GM23338 (cell line): ENCODE measurements around the gene AKAP13. TPM values are rescaled to one million over a fixed set of nuclear protein-coding genes. Genes with fewer than 3 reads are reported as not detected.

ENCODE experiments used
- ATAC-seq: fragments of 200-7000 bp; cut with Tn5 transposase; 3 replicates; pipeline ENCODE4 v1.9.1; 2020
- DNase-seq: peaks from one replicate; pipeline ENCODE4 v3.0.0-alpha.2; 2015; ENCODE audit warnings: low spot score
- H2AFZ ChIP-seq: fragments of 200-600 bp; sonication (generic); 2 replicates; pipeline ENCODE4 v1.8.0; 2016; ENCODE audit warnings: antibody characterized with exemption, mild to moderate bottlenecking, moderate library complexity
- H3F3A ChIP-seq: fragments of 200-600 bp; sonication (generic); replicated peaks from 2 replicates; pipeline ENCODE4 v1.8.0; 2017; ENCODE audit warnings: antibody characterized with exemption, mixed run types, low read depth
- H3K27ac ChIP-seq: fragments of 200-600 bp; sonication (generic); 2 replicates; pipeline ENCODE4 v1.6.1; 2016; ENCODE audit warnings: low read depth
- H3K27me3 ChIP-seq: fragments of 200-600 bp; sonication (generic); 2 replicates; pipeline ENCODE4 v1.8.0; 2016; ENCODE audit warnings: mild to moderate bottlenecking, mixed run types, moderate library complexity; ENCODE audit not compliant: insufficient read depth
- H3K36me3 ChIP-seq: fragments of 200-600 bp; sonication (generic); 2 replicates; pipeline ENCODE4 v1.8.0; 2016; ENCODE audit warnings: mild to moderate bottlenecking; ENCODE audit not compliant: insufficient read depth
- H3K4me1 ChIP-seq: fragments of 200-600 bp; sonication (generic); 2 replicates; pipeline ENCODE4 v1.8.0; 2016; ENCODE audit warnings: mild to moderate bottlenecking, moderate library complexity; ENCODE audit not compliant: insufficient read depth
- H3K4me2 ChIP-seq: fragments of 200-600 bp; sonication (generic); 2 replicates; pipeline ENCODE4 v1.7.1; 2017; ENCODE audit warnings: mixed run types
- H3K4me3 ChIP-seq: fragments of 200-600 bp; sonication (generic); 2 replicates; pipeline ENCODE4 v1.6.1; 2016; ENCODE audit warnings: mixed run types
- H3K79me2 ChIP-seq: fragments of 200-600 bp; sonication (generic); replicated peaks from 2 replicates; pipeline ENCODE4 v1.8.0; 2017; ENCODE audit warnings: mild to moderate bottlenecking; ENCODE audit not compliant: insufficient read depth
- H3K9me2 ChIP-seq: fragments of 200-600 bp; sonication (generic); 2 replicates; pipeline ENCODE4 v1.8.0; 2017; ENCODE audit not compliant: insufficient read depth
- H4K20me1 ChIP-seq: fragments of 200-600 bp; sonication (generic); replicated peaks from 2 replicates; pipeline ENCODE4 v1.8.0; 2017; ENCODE audit warnings: mild to moderate bottlenecking; ENCODE audit not compliant: insufficient read depth
- H3K27ac Mint-ChIP-seq: 2 replicates; pipeline ENCODE4 v1.8.0; 2020; ENCODE audit warnings: inconsistent platforms, mild to moderate bottlenecking, moderate library complexity, mixed read lengths
- H3K27me3 Mint-ChIP-seq: 3 replicates; pipeline ENCODE4 v1.8.0; 2022; ENCODE audit warnings: low read depth, mild to moderate bottlenecking, moderate library complexity, mixed read lengths, inconsistent platforms; ENCODE audit not compliant: insufficient read depth, poor library complexity
- H3K36me3 Mint-ChIP-seq: 3 replicates; pipeline ENCODE4 v1.8.0; 2021; ENCODE audit warnings: low read depth, mild to moderate bottlenecking, inconsistent platforms, moderate library complexity, mixed read lengths
- H3K4me1 Mint-ChIP-seq: 3 replicates; pipeline ENCODE4 v1.8.0; 2020; ENCODE audit warnings: mild to moderate bottlenecking, inconsistent platforms, mixed read lengths
- H3K4me3 Mint-ChIP-seq: 3 replicates; pipeline ENCODE4 v1.8.0; 2021; ENCODE audit warnings: moderate library complexity, mild to moderate bottlenecking, inconsistent platforms, mixed read lengths
- H3K9me3 Mint-ChIP-seq: 3 replicates; pipeline ENCODE4 v1.8.0; 2020; ENCODE audit warnings: moderate library complexity, mild to moderate bottlenecking, inconsistent platforms, mixed read lengths
- CREB1 ChIP-seq: fragments of 250-450 bp; sonication (Bioruptor Pico); IDR thresholded peaks from 2 replicates; pipeline ENCODE4 v1.5.0; 2020; ENCODE audit warnings: low read depth, mild to moderate bottlenecking, moderate library complexity
- CTCF ChIP-seq, 2 experiments: fragments of 200-600 bp in 1 of 2; sonication (generic) in 1 of 2; conservative IDR thresholded peaks; 2 replicates each; pipeline versions ENCODE4 v1.5.1 to v1.6.1; 2016 to 2017; ENCODE audit warnings: antibody characterized with exemption in 2 of 2, low read depth in 2 of 2, mild to moderate bottlenecking in 2 of 2, moderate library complexity in 1 of 2
- ETS1 ChIP-seq: IDR thresholded peaks from 2 replicates; pipeline ENCODE4 v1.6.1; 2016; ENCODE audit warnings: antibody characterized with exemption
- EZH2 ChIP-seq: fragments of 200-600 bp; sonication (generic); IDR thresholded peaks from one replicate; pipeline ENCODE4 v1.8.0; 2017; ENCODE audit warnings: antibody characterized with exemption, mild to moderate bottlenecking, low read depth; ENCODE audit not compliant: unreplicated experiment
- EZH2phosphoT487 ChIP-seq: fragments of 200-600 bp; sonication (generic); IDR thresholded peaks from one replicate; pipeline ENCODE4 v1.8.1; 2018; ENCODE audit warnings: antibody characterized with exemption; ENCODE audit not compliant: unreplicated experiment
- JUNB ChIP-seq: IDR thresholded peaks from one replicate; pipeline ENCODE4 v1.6.1; 2016; ENCODE audit warnings: antibody characterized with exemption; ENCODE audit not compliant: unreplicated experiment
- NANOG ChIP-seq: IDR thresholded peaks from 2 replicates; pipeline ENCODE4 v1.6.1; 2016; ENCODE audit warnings: antibody characterized with exemption, borderline replicate concordance
- POLR2AphosphoS5 ChIP-seq: IDR thresholded peaks from 2 replicates; pipeline ENCODE4 v1.6.1; 2016; ENCODE audit warnings: antibody characterized with exemption, low read depth
- REST ChIP-seq: IDR thresholded peaks from one replicate; pipeline ENCODE4 v1.6.1; 2018; ENCODE audit warnings: antibody characterized with exemption; ENCODE audit not compliant: unreplicated experiment
- STAT1 ChIP-seq: IDR thresholded peaks from one replicate; pipeline ENCODE4 v1.6.1; 2016; ENCODE audit warnings: antibody characterized with exemption; ENCODE audit not compliant: unreplicated experiment
- ZNF114 ChIP-seq: fragments of 250-450 bp; sonication (Bioruptor Pico); IDR thresholded peaks from 2 replicates; pipeline ENCODE4 v1.5.0; 2020; ENCODE audit warnings: mild to moderate bottlenecking, moderate library complexity
- ZNF331 ChIP-seq: fragments of 250-450 bp; sonication (Bioruptor Pico); IDR thresholded peaks from 2 replicates; pipeline ENCODE4 v1.5.0; 2020; ENCODE audit warnings: low read depth, mild to moderate bottlenecking, moderate library complexity
- ZNF462 ChIP-seq: fragments of 250-450 bp; sonication (Bioruptor Pico); IDR thresholded peaks from 2 replicates; pipeline ENCODE4 v1.5.0; 2020; ENCODE audit warnings: mild to moderate bottlenecking, moderate library complexity
- polyA plus RNA-seq: library from polyadenylated mRNA; unstranded; fragments of >200 nt; fragmentation: Nextera tagmentation; extraction: Ambion mirVana; gene quantifications from 2 replicates; pipeline ENCODE4 v1.2.1, GENCODE V29; 2016
- total RNA-seq: library from RNA; depleted of rRNA; stranded (reverse); fragments of >200 nt; shearing (Covaris generic); gene quantifications from 2 replicates; pipeline ENCODE4 v1.2.3, GENCODE V29; 2014

Gene AKAP13
- total and polyA plus RNA-seq, 2 experiments from 2014 or later = 46.2 to 60.7 TPM

- Mint-ChIP-seq H3K9me3 (no peaks in the 10 kb centered on the region), H3K27ac (no peak overlapping the region), H3K36me3 (peaks cover 6% of the 10 kb centered on the region; the same call in 2 of the 3 replicates), H3K4me1 (peaks cover 5% of the 10 kb centered on the region; the same call in 2 of the 3 replicates), H3K4me3 (no peak overlapping the region), H3K27me3 (peaks cover 4% of the 10 kb centered on the region)
- Histone ChIP-seq H3K27ac (no peak overlapping the region), H4K20me1 (no peaks in the 10 kb centered on the region; the same call in 1 of the 2 replicates), H3K36me3 (no peaks in the 10 kb centered on the region; the same call in 1 of the 2 replicates), H3F3A (no peaks in the 10 kb centered on the region), H3K4me1 (no peaks in the 10 kb centered on the region), H3K4me3 (no peak overlapping the region), H3K27me3 (no peaks in the 10 kb centered on the region), H2AFZ (no peak overlapping the region), H3K4me2 (no peak overlapping the region), H3K79me2 (no peaks in the 10 kb centered on the region), H3K9me2 (no peaks in the 10 kb centered on the region)
- DNase-seq (no peak), ATAC-seq (no peak)
- TF ChIP-seq ZNF331 (CRISPR knock-in tag) = no peak
- no peak for TF ChIP-seq EZH2phosphoT487
- no peak for TF ChIP-seq REST
- no peak for TF ChIP-seq NANOG
- TF ChIP-seq JUNB = no peak
- no peak for TF ChIP-seq POLR2AphosphoS5
- TF ChIP-seq EZH2 = no peak
- no peak for TF ChIP-seq ZNF114 (CRISPR knock-in tag)
- TF ChIP-seq CREB1 (CRISPR knock-in tag) = no peak
- no peak for TF ChIP-seq STAT1
- no peak for TF ChIP-seq ETS1
- TF ChIP-seq ZNF462 (CRISPR knock-in tag) = no peak
- no peak for TF ChIP-seq CTCF (conservative IDR thresholded peaks at IDR 0.05; ENCODE audit: low read depth in 2 of 2)
These were observed 278.4 kb downstream of the AKAP13 start for GRCh38 chr15:85658816-85659215.
